Mammary epithelial cell (primary cell): Measurements from ENCODE around the gene DPYSL3.

ENCODE experiments used
- CTCF ChIP-seq, 2 donors: IDR thresholded peaks in 1 of 2; conservative IDR thresholded peaks in 1 of 2; 2 replicates each; pipeline ENCODE4 v1.5.1; 2011 to 2012; ENCODE audit warnings: inconsistent platforms in 2 of 2, low read length in 2 of 2, mild to moderate bottlenecking in 2 of 2, control low read depth in 1 of 2, low read depth in 1 of 2; ENCODE audit not compliant: insufficient read depth in 1 of 2; ENCODE audit errors: extremely low read depth in 1 of 2
- EZH2 ChIP-seq: IDR thresholded peaks from 2 replicates; pipeline ENCODE4 v1.6.1; 2012; ENCODE audit warnings: low read length, inconsistent platforms, borderline replicate concordance

- TF ChIP-seq EZH2 = no peak
- no peak for TF ChIP-seq CTCF (conservative IDR thresholded peaks at IDR 0.05 in 1 of 2, IDR thresholded peaks at IDR 0.05 in 1 of 2; ENCODE audit: extremely low read depth in 1 of 2, insufficient read depth in 1 of 2, low read depth in 1 of 2, low read length in 2 of 2)
These were observed 693 bp downstream of the DPYSL3 start for GRCh38 chr5:147509041-147509709.
